K562 (cell line): ENCODE data around the gene STX11. TPM values are rescaled to one million over a fixed set of nuclear protein-coding genes. Genes with fewer than 3 reads are reported as not detected.

Source experiments
- ATAC-seq: fragments of 200-7000 bp; cut with Tn5 transposase; 3 replicates; pipeline ENCODE4 v1.9.1; 2020; ENCODE audit warnings: moderate library complexity
- BruUV-seq: library from RNA; stranded (reverse); fragments of 400-500 nt; replicated peaks from 2 replicates; lab custom pipeline; 2021; lab: Mats Ljungman, UMichigan
- CTCF ChIA-PET: fragments of 300-600 bp; formaldehyde crosslinking; extraction: SDS; loops from one replicate; lab custom pipeline; 2021; ENCODE audit warnings: low intra/inter-chr PET ratio; lab: Yijun Ruan, JAX
- POLR2A ChIA-PET: fragments of 300-600, 350-650 bp; sonication (Branson Sonifier 250); formaldehyde crosslinking; extraction: SDS; loops from one replicate; lab custom pipeline; 2021; ENCODE audit warnings: antibody characterized with exemption, inconsistent platforms; lab: Yijun Ruan, JAX
- DNase-seq, 4 experiments: peaks; one replicate each; pipeline versions ENCODE4 v3.0.0 to v3.0.0-alpha.2; 2011 to 2018; ENCODE audit warnings: low spot score in 3 of 4, mixed read lengths in 3 of 4; ENCODE audit errors: extremely low read depth in 1 of 4
- FAIRE-seq: peaks from 2 replicates; lab custom pipeline; 2011; peaks lifted over from hg19 to GRCh38; lab: Jason Lieb, UNC
- H2AFZ ChIP-seq: 2 replicates; pipeline ENCODE4 v1.6.0; 2011; ENCODE audit warnings: low read depth, low read length, control low read depth, inconsistent platforms
- H3K27ac ChIP-seq: fragments of 200-600 bp; 3 replicates; pipeline ENCODE4 v1.8.0; 2011; ENCODE audit warnings: low read depth, mild to moderate bottlenecking, control low read depth, inconsistent platforms, low read length, moderate library complexity, mixed read lengths; ENCODE audit errors: extremely low read depth
- H3K27me3 ChIP-seq, 2 experiments: fragments of 300-600 bp in 1 of 2; 2 replicates in 1 of 2; 3 replicates in 1 of 2; pipeline versions ENCODE4 v1.6.0 to v1.8.0; 2011; ENCODE audit warnings: inconsistent platforms in 2 of 2, low read length in 2 of 2, mild to moderate bottlenecking in 1 of 2, mixed read lengths in 1 of 2, moderate library complexity in 1 of 2; ENCODE audit not compliant: control insufficient read depth in 2 of 2, insufficient read depth in 2 of 2
- H3K36me3 ChIP-seq: fragments of 300-600 bp; 3 replicates; pipeline ENCODE4 v1.8.0; 2011; ENCODE audit warnings: mild to moderate bottlenecking, low read length, inconsistent platforms; ENCODE audit not compliant: control insufficient read depth, insufficient read depth
- H3K4me1 ChIP-seq, 2 experiments: fragments of 200-600 bp in 1 of 2; replicated peaks in 1 of 2; 2 replicates in 1 of 2; 3 replicates in 1 of 2; pipeline versions ENCODE4 v1.5.1 to v1.8.0; 2011; ENCODE audit warnings: inconsistent platforms in 2 of 2, low read length in 2 of 2, mild to moderate bottlenecking in 1 of 2, mixed read lengths in 1 of 2, moderate library complexity in 1 of 2; ENCODE audit not compliant: control insufficient read depth in 2 of 2, insufficient read depth in 2 of 2
- H3K4me2 ChIP-seq: 2 replicates; pipeline ENCODE4 v1.6.1; 2011; ENCODE audit warnings: low read length, control low read depth, inconsistent platforms, mixed read lengths; ENCODE audit not compliant: insufficient read depth
- H3K4me3 ChIP-seq: fragments of 200-600 bp; sonication (generic), shearing (Covaris generic); 2 replicates; pipeline ENCODE4 v1.5.1; 2016; ENCODE audit warnings: control low read depth, inconsistent platforms
- H3K79me2 ChIP-seq: fragments of 200-600 bp; 3 replicates; pipeline ENCODE4 v1.8.0; 2011; ENCODE audit warnings: low read length, inconsistent platforms; ENCODE audit not compliant: control insufficient read depth, insufficient read depth
- H3K9ac ChIP-seq, 2 experiments: 2 replicates each; pipeline versions ENCODE4 v1.6.0 to v1.6.1; 2011; ENCODE audit warnings: low read depth in 2 of 2, low read length in 2 of 2, control low read depth in 1 of 2, inconsistent platforms in 1 of 2, mild to moderate bottlenecking in 1 of 2, mixed read lengths in 1 of 2; ENCODE audit not compliant: insufficient read depth in 1 of 2
- H3K9me1 ChIP-seq: one replicate; pipeline ENCODE4 v1.6.0; 2011; ENCODE audit warnings: inconsistent platforms, mild to moderate bottlenecking, low read length, moderate library complexity; ENCODE audit not compliant: control insufficient read depth, insufficient read depth
- H3K9me3 ChIP-seq: replicated peaks from 2 replicates; pipeline ENCODE4 v1.5.1; 2011; ENCODE audit warnings: low read depth, low read length, inconsistent platforms; ENCODE audit not compliant: control insufficient read depth, insufficient read depth
- H4K20me1 ChIP-seq: replicated peaks from 2 replicates; pipeline ENCODE4 v1.6.1; 2011; ENCODE audit warnings: low read length, inconsistent platforms, mixed read lengths; ENCODE audit not compliant: control insufficient read depth, insufficient read depth
- CBX5 ChIP-seq: IDR thresholded peaks from 2 replicates; pipeline ENCODE4 v1.6.1; 2014; ENCODE audit warnings: low read depth, borderline replicate concordance
- ETS2 ChIP-seq: IDR thresholded peaks from 2 replicates; pipeline ENCODE4 v1.6.1; 2016; ENCODE audit warnings: borderline replicate concordance, missing genetic modification characterization, mild to moderate bottlenecking, moderate library complexity, missing compliant biosample characterization; ENCODE audit not compliant: poor library complexity, severe bottlenecking
- FOXK1 ChIP-seq: sonication (generic); formaldehyde crosslinking; IDR thresholded peaks from 2 replicates; pipeline ENCODE4 v1.8.0; 2022; ENCODE audit warnings: missing genetic modification reagents, mild to moderate bottlenecking, borderline replicate concordance
- SP2 ChIP-seq: IDR thresholded peaks from 2 replicates; pipeline ENCODE4 v1.6.1; 2011; ENCODE audit warnings: mild to moderate bottlenecking, low read depth, low read length, moderate library complexity; ENCODE audit not compliant: poor library complexity, severe bottlenecking; ENCODE audit errors: extremely low read depth
- ZBTB1 ChIP-seq: sonication (generic); formaldehyde crosslinking; IDR thresholded peaks from 2 replicates; pipeline ENCODE4 v1.8.1; 2023; ENCODE audit warnings: missing genetic modification reagents, low read depth, mild to moderate bottlenecking, borderline replicate concordance
- ZEB2 ChIP-seq: fragments of 450-650 bp; IDR thresholded peaks from 2 replicates; pipeline ENCODE4 v1.6.1; 2016
- ZNF134 ChIP-seq: fragments of 250-450 bp; sonication (Bioruptor Pico); conservative IDR thresholded peaks from 2 replicates; pipeline ENCODE4 v1.4.0; 2020
- ZNF324 ChIP-seq: fragments of 250-450 bp; sonication (Bioruptor Pico); IDR thresholded peaks from 2 replicates; pipeline ENCODE4 v1.4.0; 2020; ENCODE audit warnings: mild to moderate bottlenecking
- ZNF830 ChIP-seq: fragments of 250-450 bp; sonication (Bioruptor Pico); IDR thresholded peaks from 2 replicates; pipeline ENCODE4 v1.5.0; 2021; ENCODE audit warnings: mild to moderate bottlenecking
- WGBS: fragments of 100-300 bp; shearing (Covaris generic); methylation state at CpG from one replicate; pipeline ENCODE4 v1.1.6; 2016; ENCODE audit warnings: low coverage, mixed read lengths; ENCODE audit not compliant: insufficient coverage; ENCODE audit errors: missing lambda C conversion rate; 5-methylcytosine and 5-hydroxymethylcytosine counted together
- in situ Hi-C: fragments of 300-500 bp; cut with MboI; formaldehyde crosslinking; loops from 4 replicates; pipeline ENCODE4 v1.15.0; 2018; ENCODE audit warnings: inconsistent platforms, mixed read lengths
- intact Hi-C: fragments of 100-400 bp; cut with micrococcal nuclease; formaldehyde crosslinking; loops from 2 replicates; pipeline ENCODE4 v1.14.2; 2022
- polyA plus RNA-seq, 8 experiments: library from polyadenylated mRNA; depleted of rRNA in 4 of 8; stranded (reverse) in 5 of 8; unstranded in 3 of 8; fragments of >200 nt; fragmentation: Nextera tagmentation in 2 of 8; fragmentation: Illumina TruSeq in 1 of 8; extraction: Ambion mirVana in 2 of 8; extraction: Trizol in 1 of 8; gene quantifications; 2 replicates each; pipeline versions ENCODE4 v1.2.1 to v1.2.3, GENCODE V29; 2011 to 2014; ENCODE audit warnings: inconsistent platforms in 1 of 8, missing spikeins in 1 of 8
- total RNA-seq, 7 experiments: library from RNA; depleted of rRNA in 6 of 7; stranded (reverse); fragments of >200 nt in 6 of 7; fragmentation: Illumina TruSeq in 2 of 7; extraction: Trizol in 2 of 7; gene quantifications; 2 replicates each; pipeline versions ENCODE4 v1.2.1 to v1.2.3, GENCODE V29; 2011 to 2021; ENCODE audit warnings: low replicate concordance in 1 of 7
- TF ChIP-seq, protein P1 (sequence below): IDR thresholded peaks from 3 replicates; pipeline ENCODE4 v1.6.1; 2011; ENCODE audit warnings: borderline replicate concordance, mild to moderate bottlenecking, moderate library complexity; ENCODE audit not compliant: insufficient read length; ENCODE audit errors: extremely low read depth
- TF ChIP-seq, protein P2 (sequence below): sonication (generic); formaldehyde crosslinking; IDR thresholded peaks from 2 replicates; pipeline ENCODE4 v1.8.0; 2023; ENCODE audit warnings: mild to moderate bottlenecking, missing genetic modification reagents
- TF ChIP-seq, protein P3 (sequence below): fragments of 450-650 bp; IDR thresholded peaks from 2 replicates; pipeline ENCODE4 v1.6.1; 2018; ENCODE audit not compliant: partially characterized antibody

STX11 gene
- total and polyA plus RNA-seq, 9 of the 15 experiments (the other 6 are each of a cell fraction or from before 2014, with no cell fraction given) = 0.06 to 0.73 (median 0.40) TPM

DNA sequence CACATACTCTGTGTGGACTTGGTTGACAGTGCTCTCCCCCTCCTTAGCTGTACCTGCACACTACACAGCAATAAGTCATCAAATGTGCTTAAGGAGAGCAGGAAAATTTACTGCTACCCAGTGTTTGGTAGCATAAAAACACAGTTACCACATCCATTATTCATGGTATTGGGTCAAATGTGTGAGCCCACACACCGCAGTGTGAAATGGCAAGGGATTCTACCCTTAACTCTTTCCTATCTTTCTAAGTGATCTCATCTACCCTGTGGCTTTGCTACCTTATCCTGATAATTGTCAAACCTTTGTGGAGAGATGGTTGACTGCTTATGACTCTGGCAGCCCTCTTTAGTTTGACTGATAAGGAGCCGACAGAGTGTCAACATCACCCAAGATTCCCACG, 47.6 kb downstream of the STX11 start (continued):
- no peak for TF ChIP-seq ZNF134 (CRISPR knock-in tag)
- no peak for TF ChIP-seq ZNF324 (CRISPR knock-in tag)
- TF ChIP-seq, all 486 proteins: peak for 0

DNA sequence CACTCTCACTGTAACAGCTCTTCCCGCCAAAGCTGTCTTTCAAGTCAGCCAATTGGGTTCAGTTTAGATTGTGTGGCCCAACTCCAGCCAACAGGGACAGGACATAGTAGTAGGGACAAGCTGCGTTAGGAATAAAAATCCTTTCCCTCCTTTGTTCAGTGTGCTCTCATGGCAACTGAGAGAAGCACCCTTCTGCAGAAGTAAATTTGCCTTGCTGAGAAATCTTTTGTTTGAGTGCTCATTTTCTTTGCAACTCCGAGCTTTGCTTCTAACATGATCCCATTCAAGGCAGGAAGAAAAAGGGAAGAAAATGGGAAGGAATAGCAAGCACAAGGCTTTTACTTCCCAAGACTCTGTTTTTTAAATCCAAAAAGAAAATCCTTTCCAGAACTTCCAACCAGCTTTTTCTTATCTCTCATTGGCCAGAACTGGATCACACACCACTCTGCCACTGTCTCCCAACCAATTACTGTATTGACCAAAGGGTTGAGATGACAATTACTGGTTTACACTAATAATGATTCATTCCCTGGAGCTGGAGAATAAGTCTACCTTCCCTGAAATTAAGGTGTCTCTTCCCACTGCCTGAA, 52.7 kb downstream of the STX11 start:
- Histone ChIP-seq H3K27me3 (no peaks in the 10 kb centered on the region), H2AFZ (no peak overlapping the region), H3K9me3 (peaks cover 5% of the 10 kb centered on the region; the same call in 1 of the 2 replicates), H3K9me1 (no peaks in the 10 kb centered on the region), H3K36me3 (no peaks in the 10 kb centered on the region), H3K4me2 (no peak overlapping the region), H3K9ac (no peak overlapping the region), H3K79me2 (no peaks in the 10 kb centered on the region), H4K20me1 (no peaks in the 10 kb centered on the region), H3K4me3 (no peak overlapping the region), H3K4me1 (no peaks in the 10 kb centered on the region), H3K27ac (no peak overlapping the region)
- intact Hi-C loops = no loop called here
- DNase-seq (no peak), ATAC-seq (no peak), FAIRE-seq (no peak)
- WGBS = 3% methylated on average over 3 of the region's 3 CpGs
- ChIA-PET CTCF (no interaction called here), POLR2A (interaction anchor here (0.6 to 1.5 kb wide), 2 partner anchors 9 to 129 kb away, joined by 3 to 4 read pairs; no protein-coding TSS in a partner anchor)
- BruUV-seq = no TSS peak
- in situ Hi-C loops = no loop called here
- TF ChIP-seq ETS2 (tag) (no peak), ZBTB1 (no peak), FOXK1 (CRISPR knock-in tag) (no peak), ZNF830 (CRISPR knock-in tag) (no peak), CBX5 (peak; percentile 89), ZEB2 (peak; percentile 59; the same call in 1 of the 2 replicates), SP2 (no peak)
- TF ChIP-seq, protein P1, sequence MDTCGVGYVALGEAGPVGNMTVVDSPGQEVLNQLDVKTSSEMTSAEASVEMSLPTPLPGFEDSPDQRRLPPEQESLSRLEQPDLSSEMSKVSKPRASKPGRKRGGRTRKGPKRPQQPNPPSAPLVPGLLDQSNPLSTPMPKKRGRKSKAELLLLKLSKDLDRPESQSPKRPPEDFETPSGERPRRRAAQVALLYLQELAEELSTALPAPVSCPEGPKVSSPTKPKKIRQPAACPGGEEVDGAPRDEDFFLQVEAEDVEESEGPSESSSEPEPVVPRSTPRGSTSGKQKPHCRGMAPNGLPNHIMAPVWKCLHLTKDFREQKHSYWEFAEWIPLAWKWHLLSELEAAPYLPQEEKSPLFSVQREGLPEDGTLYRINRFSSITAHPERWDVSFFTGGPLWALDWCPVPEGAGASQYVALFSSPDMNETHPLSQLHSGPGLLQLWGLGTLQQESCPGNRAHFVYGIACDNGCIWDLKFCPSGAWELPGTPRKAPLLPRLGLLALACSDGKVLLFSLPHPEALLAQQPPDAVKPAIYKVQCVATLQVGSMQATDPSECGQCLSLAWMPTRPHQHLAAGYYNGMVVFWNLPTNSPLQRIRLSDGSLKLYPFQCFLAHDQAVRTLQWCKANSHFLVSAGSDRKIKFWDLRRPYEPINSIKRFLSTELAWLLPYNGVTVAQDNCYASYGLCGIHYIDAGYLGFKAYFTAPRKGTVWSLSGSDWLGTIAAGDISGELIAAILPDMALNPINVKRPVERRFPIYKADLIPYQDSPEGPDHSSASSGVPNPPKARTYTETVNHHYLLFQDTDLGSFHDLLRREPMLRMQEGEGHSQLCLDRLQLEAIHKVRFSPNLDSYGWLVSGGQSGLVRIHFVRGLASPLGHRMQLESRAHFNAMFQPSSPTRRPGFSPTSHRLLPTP = no peak
- TF ChIP-seq, protein P2, sequence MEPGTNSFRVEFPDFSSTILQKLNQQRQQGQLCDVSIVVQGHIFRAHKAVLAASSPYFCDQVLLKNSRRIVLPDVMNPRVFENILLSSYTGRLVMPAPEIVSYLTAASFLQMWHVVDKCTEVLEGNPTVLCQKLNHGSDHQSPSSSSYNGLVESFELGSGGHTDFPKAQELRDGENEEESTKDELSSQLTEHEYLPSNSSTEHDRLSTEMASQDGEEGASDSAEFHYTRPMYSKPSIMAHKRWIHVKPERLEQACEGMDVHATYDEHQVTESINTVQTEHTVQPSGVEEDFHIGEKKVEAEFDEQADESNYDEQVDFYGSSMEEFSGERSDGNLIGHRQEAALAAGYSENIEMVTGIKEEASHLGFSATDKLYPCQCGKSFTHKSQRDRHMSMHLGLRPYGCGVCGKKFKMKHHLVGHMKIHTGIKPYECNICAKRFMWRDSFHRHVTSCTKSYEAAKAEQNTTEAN (CRISPR knock-in tag) = no peak
- TF ChIP-seq, protein P3, sequence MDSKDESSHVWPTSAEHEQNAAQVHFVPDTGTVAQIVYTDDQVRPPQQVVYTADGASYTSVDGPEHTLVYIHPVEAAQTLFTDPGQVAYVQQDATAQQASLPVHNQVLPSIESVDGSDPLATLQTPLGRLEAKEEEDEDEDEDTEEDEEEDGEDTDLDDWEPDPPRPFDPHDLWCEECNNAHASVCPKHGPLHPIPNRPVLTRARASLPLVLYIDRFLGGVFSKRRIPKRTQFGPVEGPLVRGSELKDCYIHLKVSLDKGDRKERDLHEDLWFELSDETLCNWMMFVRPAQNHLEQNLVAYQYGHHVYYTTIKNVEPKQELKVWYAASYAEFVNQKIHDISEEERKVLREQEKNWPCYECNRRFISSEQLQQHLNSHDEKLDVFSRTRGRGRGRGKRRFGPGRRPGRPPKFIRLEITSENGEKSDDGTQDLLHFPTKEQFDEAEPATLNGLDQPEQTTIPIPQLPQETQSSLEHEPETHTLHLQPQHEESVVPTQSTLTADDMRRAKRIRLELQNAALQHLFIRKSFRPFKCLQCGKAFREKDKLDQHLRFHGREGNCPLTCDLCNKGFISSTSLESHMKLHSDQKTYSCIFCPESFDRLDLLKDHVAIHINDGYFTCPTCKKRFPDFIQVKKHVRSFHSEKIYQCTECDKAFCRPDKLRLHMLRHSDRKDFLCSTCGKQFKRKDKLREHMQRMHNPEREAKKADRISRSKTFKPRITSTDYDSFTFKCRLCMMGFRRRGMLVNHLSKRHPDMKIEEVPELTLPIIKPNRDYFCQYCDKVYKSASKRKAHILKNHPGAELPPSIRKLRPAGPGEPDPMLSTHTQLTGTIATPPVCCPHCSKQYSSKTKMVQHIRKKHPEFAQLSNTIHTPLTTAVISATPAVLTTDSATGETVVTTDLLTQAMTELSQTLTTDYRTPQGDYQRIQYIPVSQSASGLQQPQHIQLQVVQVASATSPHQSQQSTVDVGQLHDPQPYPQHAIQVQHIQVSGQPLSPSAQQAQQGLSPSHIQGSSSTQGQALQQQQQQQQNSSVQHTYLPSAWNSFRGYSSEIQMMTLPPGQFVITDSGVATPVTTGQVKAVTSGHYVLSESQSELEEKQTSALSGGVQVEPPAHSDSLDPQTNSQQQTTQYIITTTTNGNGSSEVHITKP = no peak
